Fibroblast of mammary gland (primary cell): ENCODE measurements around the gene SYMPK.

ENCODE experiments used
- DNase-seq: peaks from one replicate; pipeline ENCODE4 v3.0.0-alpha.2; 2010; ENCODE audit warnings: low read depth
- H3K4me3 ChIP-seq: 2 replicates; pipeline ENCODE4 v1.5.1; 2011; ENCODE audit warnings: low read depth, mild to moderate bottlenecking, low read length, moderate library complexity; ENCODE audit not compliant: control insufficient read depth
- TF ChIP-seq, protein P1 (sequence below): conservative IDR thresholded peaks from 2 replicates; pipeline ENCODE4 v1.5.1; 2011; ENCODE audit warnings: low read depth, low read length, inconsistent platforms; ENCODE audit not compliant: control insufficient read depth, insufficient read depth

The SYMPK gene

DNA sequence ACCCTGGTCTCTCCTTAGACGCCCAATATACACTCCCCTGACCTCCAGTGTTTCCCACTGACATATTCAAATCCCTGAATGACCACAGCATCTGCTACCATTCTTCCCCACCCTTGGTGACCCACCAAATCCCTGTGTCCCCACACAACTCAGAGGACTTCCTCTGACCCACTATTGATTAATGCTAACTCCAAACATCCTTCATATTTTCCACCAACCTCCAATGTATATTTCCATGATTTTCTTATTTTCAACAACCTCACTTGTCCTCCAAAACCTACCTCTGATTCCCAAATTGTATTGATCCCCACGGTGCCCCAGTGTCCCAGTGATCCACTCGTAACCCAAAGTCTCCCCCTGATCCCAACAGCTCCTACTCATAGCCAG, 69.8 kb downstream of the SYMPK start:
- no peak for DNase-seq
- TF ChIP-seq, protein P1, sequence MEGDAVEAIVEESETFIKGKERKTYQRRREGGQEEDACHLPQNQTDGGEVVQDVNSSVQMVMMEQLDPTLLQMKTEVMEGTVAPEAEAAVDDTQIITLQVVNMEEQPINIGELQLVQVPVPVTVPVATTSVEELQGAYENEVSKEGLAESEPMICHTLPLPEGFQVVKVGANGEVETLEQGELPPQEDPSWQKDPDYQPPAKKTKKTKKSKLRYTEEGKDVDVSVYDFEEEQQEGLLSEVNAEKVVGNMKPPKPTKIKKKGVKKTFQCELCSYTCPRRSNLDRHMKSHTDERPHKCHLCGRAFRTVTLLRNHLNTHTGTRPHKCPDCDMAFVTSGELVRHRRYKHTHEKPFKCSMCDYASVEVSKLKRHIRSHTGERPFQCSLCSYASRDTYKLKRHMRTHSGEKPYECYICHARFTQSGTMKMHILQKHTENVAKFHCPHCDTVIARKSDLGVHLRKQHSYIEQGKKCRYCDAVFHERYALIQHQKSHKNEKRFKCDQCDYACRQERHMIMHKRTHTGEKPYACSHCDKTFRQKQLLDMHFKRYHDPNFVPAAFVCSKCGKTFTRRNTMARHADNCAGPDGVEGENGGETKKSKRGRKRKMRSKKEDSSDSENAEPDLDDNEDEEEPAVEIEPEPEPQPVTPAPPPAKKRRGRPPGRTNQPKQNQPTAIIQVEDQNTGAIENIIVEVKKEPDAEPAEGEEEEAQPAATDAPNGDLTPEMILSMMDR = no peak
- peak overlapping the region; percentile 13 for H3K4me3 ChIP-seq

DNA sequence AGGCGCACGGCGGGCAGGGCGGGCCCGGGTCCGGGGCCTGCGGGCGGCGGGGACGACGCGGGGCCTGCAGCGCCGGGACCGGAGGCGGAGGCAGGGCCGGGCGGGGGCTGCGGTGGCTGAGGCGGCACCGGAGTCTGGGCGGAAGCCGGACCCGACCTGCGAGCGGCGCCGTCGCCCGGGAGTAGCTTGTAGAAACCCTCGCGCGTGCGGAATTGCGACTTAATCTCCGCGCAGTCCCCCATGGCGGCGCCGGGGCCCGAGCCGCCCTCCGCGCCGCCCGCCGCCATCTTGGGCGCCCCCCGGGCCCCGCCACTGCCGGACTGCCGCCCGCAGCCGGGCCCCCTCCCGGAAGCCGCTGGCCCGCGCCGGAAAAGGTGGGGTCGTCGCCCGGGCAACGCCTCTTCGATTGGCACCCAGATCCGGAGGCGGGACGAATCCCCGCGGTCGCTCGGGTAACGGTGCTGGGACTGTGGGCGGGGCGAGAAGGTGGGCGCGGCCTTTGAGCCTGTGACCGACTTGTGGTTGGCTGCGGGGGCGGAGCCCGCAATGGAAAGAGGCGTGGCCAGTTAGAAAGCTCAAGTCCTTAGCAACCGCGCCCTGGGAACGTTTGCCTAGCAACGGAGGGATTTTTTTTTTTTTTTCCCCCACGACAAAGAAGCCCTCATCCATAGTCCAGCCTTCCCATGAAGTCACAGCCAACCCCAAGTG, 70.3 kb downstream of the SYMPK start, which contains the start of gene DMWD:
DMWD (minus strand) TSS at position 376 of the 708 bp plus-strand sequence; CDS start at position 287, 89 bp downstream.
- DNase-seq = peak; percentile 97
- H3K4me3 ChIP-seq = peak within 1 kb of the TSS; percentile 90
- TF ChIP-seq, protein P1 = no peak

DNA sequence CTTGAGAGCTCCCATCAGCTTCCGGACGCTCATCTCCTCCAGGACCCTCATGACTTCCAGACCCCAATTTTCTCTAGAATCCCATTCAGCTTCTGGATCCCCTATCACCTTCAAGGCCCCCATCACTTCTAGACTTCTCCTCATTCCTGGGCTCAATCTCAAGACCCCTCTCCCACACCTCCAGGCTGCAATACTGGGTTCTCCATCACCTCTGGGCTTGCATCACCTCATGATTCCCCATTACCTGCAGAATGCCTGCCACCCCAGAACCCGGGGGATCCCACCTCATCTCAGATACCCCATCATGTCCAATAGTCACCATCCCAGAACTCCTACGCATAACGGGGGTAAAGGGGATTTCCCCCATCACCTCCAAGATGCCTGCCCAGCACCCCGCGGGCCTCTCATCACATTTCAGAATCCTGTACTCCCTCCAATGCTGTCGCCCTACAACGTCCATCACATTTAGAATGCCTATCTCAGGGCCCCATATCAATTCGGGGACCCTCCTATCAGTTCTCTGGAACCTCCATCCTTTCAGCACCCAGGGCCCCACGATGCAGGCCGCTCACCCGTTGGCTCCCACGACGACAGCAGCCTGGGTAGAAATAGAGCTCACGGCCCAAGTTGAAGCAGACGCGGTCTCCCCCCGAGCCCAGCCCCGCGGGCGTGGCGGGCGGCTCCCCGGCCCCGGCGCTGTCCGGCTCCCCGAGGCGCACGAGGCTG, 71.0 kb downstream of the SYMPK start:
- peak overlapping the region; percentile 90 for H3K4me3 ChIP-seq
- TF ChIP-seq, protein P1 = no peak
- no peak for DNase-seq

DNA sequence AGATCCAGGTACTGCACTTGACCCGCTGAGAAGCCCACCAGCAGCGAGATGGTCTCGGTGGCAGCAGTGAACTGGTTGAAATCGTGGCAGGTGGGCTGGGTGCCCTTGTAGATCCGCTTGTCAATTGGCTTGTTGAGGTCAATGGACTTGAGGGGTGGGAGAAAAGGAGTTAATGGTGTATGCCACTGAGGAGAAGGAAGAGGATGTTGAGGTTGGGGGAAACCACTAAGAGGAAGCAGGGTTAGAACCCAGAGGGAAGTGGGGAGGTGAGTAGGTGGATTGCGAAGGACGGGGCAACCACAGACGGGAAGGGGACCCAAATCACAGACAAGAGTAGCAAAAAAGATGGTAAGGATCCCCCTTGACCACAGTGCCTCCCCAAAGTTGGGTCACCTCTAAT, 72.0 kb downstream of the SYMPK start:
- H3K4me3 ChIP-seq = peak overlapping the region; percentile 90
- TF ChIP-seq, protein P1 = no peak
- DNase-seq = no peak

DNA sequence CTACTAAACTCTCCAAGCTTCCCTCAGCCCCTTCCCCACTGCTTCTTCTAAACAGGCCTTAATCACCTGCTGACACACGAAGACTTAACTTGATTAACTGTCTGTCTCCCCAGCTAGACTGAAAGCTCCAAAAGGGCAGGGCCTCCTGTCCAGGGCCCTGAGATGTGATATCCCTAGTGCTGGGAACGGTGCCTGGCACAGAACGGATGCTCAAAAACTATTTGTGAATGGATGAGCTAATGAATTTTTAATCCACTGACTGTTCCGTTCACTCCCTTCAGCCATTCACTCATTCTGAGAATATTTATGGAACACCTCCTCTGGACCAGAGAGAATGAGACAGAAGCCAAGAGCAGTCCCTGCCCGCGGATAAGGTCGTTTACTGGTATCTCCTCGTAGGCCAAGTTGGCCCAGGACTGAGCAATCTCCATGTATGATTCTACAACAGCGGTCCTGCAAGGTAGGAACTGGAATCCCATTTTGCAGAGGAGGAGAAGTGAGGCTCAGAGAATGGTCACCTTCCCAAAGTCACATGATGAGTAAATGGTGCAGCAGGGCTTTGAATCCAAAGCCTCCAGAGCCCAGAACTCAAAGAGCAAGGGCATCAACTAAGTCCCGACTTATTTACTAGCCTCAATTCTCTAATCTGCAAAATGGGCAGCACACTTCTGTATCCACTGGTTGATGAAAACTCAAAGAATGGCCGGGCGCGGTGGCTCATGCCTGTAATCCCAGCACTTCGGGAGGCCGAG, 73.7 kb downstream of the SYMPK start:
- TF ChIP-seq, protein P1 = no peak
- H3K4me3 ChIP-seq = no peak overlapping the region
- no peak for DNase-seq

DNA sequence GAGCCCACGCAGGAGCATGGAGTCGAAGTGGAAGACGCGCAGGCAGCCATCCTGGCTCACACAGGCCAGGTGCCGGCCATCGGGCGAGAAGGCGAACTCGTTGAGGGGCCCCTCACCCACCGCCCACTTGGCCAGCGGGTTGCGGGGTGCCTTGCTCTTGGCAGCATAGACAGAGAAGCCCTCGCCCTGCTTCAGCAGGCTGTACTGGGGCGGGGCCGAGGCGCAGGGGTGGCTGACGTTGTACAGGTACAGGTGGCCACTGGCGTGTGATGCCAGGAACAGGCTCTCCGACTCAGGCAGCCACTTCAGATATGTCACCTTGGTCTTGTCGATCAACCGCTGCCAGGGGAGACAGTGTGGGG, 76.4 kb downstream of the SYMPK start:
- no peak for DNase-seq
- H3K4me3 ChIP-seq = no peak overlapping the region
- TF ChIP-seq, protein P1 = no peak
